HEK293T (cell line): Measurements from ENCODE around the gene PTP4A2.
A peak's percentile ranks its signal among the peaks of the same experiment; 100 is the strongest.
"Not testable (repeated sequence)": the region's sequence is repeated elsewhere in the genome, so short reads cannot be mapped to it uniquely, and the experiment has no call there.

Source experiments
- CTCF ChIA-PET: fragments of 350-600 bp; formaldehyde crosslinking; extraction: SDS; loops from one replicate; lab custom pipeline; 2021; ENCODE audit warnings: antibody characterized with exemption, inconsistent platforms; lab: Yijun Ruan, JAX
- POLR2A ChIA-PET: fragments of 350-600 bp; formaldehyde crosslinking; extraction: SDS; loops from one replicate; lab custom pipeline; 2020; ENCODE audit warnings: antibody characterized with exemption, inconsistent platforms; lab: Yijun Ruan, JAX
- DNase-seq: peaks from one replicate; pipeline ENCODE4 v3.0.0; 2012; ENCODE audit warnings: mixed read lengths; ENCODE audit errors: extremely low spot score
- ARNT ChIP-seq: fragments of 450-650 bp; IDR thresholded peaks from 2 replicates; pipeline ENCODE4 v1.6.1; 2017; ENCODE audit warnings: mild to moderate bottlenecking
- BHLHE40 ChIP-seq: fragments of 450-650 bp; IDR thresholded peaks from 2 replicates; pipeline ENCODE4 v1.6.1; 2016; ENCODE audit warnings: mild to moderate bottlenecking, moderate library complexity, borderline replicate concordance
- CTBP1 ChIP-seq: fragments of 450-650 bp; IDR thresholded peaks from 2 replicates; pipeline ENCODE4 v1.6.1; 2016; ENCODE audit warnings: borderline replicate concordance
- ELF4 ChIP-seq: fragments of 450-650 bp; IDR thresholded peaks from 2 replicates; pipeline ENCODE4 v1.6.1; 2017; ENCODE audit warnings: antibody characterized with exemption
- FOXA1 ChIP-seq: fragments of 450-650 bp; IDR thresholded peaks from 2 replicates; pipeline ENCODE4 v1.6.1; 2016; ENCODE audit warnings: mild to moderate bottlenecking
- FOXK2 ChIP-seq: fragments of 450-650 bp; IDR thresholded peaks from 2 replicates; pipeline ENCODE4 v1.6.1; 2016; ENCODE audit warnings: mild to moderate bottlenecking
- FOXM1 ChIP-seq: fragments of 450-650 bp; IDR thresholded peaks from 2 replicates; pipeline ENCODE4 v1.6.1; 2017; ENCODE audit warnings: mild to moderate bottlenecking, borderline replicate concordance
- HDGF ChIP-seq: fragments of 450-650 bp; IDR thresholded peaks from 2 replicates; pipeline ENCODE4 v1.6.1; 2017; ENCODE audit warnings: antibody characterized with exemption, borderline replicate concordance
- L3MBTL2 ChIP-seq: fragments of 450-650 bp; conservative IDR thresholded peaks from 2 replicates; pipeline ENCODE4 v1.6.1; 2016; ENCODE audit warnings: mild to moderate bottlenecking
- LEF1 ChIP-seq: fragments of 450-650 bp; IDR thresholded peaks from 2 replicates; pipeline ENCODE4 v1.6.1; 2017; ENCODE audit warnings: mild to moderate bottlenecking, borderline replicate concordance
- NFRKB ChIP-seq: fragments of 450-650 bp; IDR thresholded peaks from 2 replicates; pipeline ENCODE4 v1.6.1; 2016; ENCODE audit warnings: mild to moderate bottlenecking, moderate library complexity
- SP1 ChIP-seq: fragments of 450-650 bp; IDR thresholded peaks from 2 replicates; pipeline ENCODE4 v1.6.1; 2017
- SUZ12 ChIP-seq: fragments of 450-650 bp; IDR thresholded peaks from 2 replicates; pipeline ENCODE4 v1.6.1; 2016; ENCODE audit warnings: mild to moderate bottlenecking
- TARDBP ChIP-seq: fragments of 450-650 bp; IDR thresholded peaks from 2 replicates; pipeline ENCODE4 v1.6.1; 2016
- ZNF384 ChIP-seq: fragments of 450-650 bp; IDR thresholded peaks from 2 replicates; pipeline ENCODE4 v1.6.1; 2016
- TF ChIP-seq, protein P1 (sequence below): fragments of 450-650 bp; IDR thresholded peaks from 2 replicates; pipeline ENCODE4 v1.6.1; 2016

PTP4A2 gene

DNA sequence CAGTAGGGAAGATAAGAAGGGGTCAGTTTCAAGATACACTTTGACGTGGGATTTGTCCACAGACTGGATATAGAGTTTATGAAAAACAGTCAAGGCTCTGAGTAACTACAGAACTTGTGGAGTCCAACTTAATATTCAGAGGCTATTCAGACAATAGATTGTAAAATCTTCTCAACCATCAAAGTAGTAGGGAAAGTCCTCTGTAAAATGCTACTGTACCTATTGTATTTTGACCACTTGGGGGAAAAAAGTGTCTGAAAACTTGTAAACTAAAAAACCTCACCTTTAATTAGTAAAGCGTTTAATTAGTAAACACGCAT is 10.5 kb downstream of the PTP4A2 start:
- POLR2A ChIA-PET = no interaction called here
- TF ChIP-seq FOXK2 = no peak
- CTCF ChIA-PET = interaction anchor here (1.2 kb wide), 1 partner anchor 34 kb away, joined by 3 read pairs; no protein-coding TSS in a partner anchor
- DNase-seq = no peak

GRCh38 chr1:31926853-31927660 is 11.1 kb downstream of the PTP4A2 start:
- ChIA-PET POLR2A (interaction anchor here (0.6 to 1.2 kb wide), 2 partner anchors 9 to 10 kb away, joined by 3 to 5 read pairs; no protein-coding TSS in a partner anchor), CTCF (interaction anchor here (0.7 to 1.2 kb wide), 2 partner anchors 34 to 111 kb away, joined by 3 read pairs; partner anchors contain the start of gene SPOCD1)
- DNase-seq = no peak
- TF ChIP-seq HDGF = no peak

DNA sequence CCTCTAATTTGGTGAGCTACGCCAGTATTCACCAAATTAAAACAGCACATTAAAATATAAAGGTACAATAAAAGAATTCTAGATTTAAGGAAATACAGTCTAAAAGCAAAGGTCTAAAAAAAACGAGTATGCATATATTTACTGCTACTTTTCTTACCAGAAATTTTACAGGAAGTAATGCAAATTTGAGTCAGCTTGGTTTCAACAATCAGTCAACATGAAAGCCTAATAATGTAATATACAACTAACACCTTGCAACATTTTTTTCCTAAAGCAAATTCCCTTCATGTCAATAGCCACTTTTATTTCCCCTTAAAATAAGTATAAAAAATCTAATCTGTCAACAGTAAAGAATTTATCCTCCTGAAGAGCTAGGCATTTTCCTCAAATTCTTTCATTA is 11.9 kb downstream of the PTP4A2 start:
- TF ChIP-seq FOXA1 = no peak
- no peak for TF ChIP-seq LEF1
- POLR2A ChIA-PET = interaction anchor here (1.2 kb wide), 2 partner anchors 11 to 12 kb away, joined by 3 to 5 read pairs; partner anchors contain the start of gene PTP4A2
- CTCF ChIA-PET = interaction anchor here (0.7 to 1.2 kb wide), 2 partner anchors 35 to 111 kb away, joined by 3 read pairs; partner anchors contain the start of gene SPOCD1
- DNase-seq = no peak

DNA sequence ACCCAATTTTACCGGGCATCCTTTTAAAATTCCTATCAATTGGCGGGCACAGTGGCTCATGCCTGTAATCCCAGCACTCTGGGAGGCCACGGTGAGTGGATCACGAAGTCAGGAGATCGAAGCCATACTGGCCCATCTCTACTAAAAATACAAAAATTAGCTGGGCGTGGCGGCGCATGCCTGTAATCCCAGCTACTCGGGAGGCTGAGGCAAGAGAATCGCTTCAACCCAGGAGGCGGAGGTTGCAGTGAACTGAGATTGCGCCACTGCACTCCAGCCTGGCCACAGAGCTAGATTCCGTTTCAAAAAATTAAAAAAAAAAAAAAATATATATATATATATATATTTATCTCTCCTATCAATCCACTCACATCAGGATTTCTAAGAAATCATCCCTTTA is 12.3 kb downstream of the PTP4A2 start:
- not testable (repeated sequence) for DNase-seq
- ChIA-PET POLR2A (interaction anchor here (1.2 kb wide), 2 partner anchors 11 to 13 kb away, joined by 3 to 5 read pairs; partner anchors contain the start of gene PTP4A2), CTCF (interaction anchor here (0.7 kb wide), 1 partner anchor 15 kb away, joined by 3 read pairs; no protein-coding TSS in a partner anchor)

DNA sequence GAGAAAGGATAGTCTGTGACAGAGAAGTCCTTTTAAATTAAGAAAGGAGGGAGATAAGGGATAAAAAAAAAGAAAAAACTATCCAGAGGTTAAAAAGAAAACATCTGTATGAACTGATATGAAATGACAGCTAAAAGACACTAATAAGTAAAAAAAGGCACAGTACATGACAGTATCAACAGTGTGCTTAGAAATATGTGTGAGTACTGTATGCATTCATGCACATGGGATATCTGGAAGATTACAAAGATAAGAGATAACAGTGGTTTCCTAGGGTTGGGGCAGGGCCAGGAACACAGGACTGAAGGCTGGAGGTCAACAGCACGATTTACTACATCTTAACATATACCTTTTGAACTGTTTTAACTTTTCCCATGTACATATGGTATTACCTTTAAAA is 13.3 kb downstream of the PTP4A2 start:
- TF ChIP-seq FOXM1 = no peak
- TF ChIP-seq LEF1 = no peak
- TF ChIP-seq TARDBP = no peak
- TF ChIP-seq ZNF384 = 0 out of 2 replicates have a peak, but pooled peaks have one; percentile 9
- ChIA-PET CTCF (interaction anchor here (0.6 to 0.7 kb wide), 3 partner anchors 8 to 50 kb away, joined by 3 read pairs; no protein-coding TSS in a partner anchor), POLR2A (no interaction called here)
- no peak for DNase-seq

DNA sequence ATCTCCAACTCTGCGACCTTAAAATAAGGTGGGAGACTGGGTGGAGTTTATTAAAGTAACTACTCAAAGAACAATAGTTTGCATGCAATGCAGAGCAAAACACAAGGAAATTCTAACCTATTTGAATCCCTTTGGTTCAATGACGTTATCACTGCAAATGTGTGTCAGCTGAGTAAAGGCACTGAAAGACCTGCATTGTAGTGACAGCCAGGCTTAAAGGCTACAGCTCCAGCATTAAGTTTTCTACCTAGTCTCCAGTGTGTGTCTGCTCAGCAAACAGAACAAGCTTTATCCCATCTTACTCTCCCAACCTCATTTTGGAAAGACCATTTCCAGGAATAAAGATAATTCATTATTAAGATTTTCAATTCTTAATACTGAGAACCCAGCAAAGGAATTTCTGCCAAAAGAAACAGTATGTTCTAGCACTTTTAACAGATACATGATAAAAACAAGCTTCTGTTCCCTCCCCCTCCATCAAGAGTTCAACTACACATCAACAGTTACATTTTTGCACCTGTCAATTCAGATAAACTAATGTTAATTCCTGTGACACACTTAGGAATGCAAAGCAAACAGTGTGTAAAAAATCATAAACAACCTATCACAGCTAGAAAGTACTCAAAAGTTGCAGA is 14.2 kb downstream of the PTP4A2 start:
- CTCF ChIA-PET = interaction anchor here (0.6 kb wide), 1 partner anchor 9 kb away, joined by 3 read pairs; no protein-coding TSS in a partner anchor
- DNase-seq = no peak
- POLR2A ChIA-PET = interaction anchor here (0.7 kb wide), 1 partner anchor 11 kb away, joined by 4 read pairs; no protein-coding TSS in a partner anchor
- TF ChIP-seq BHLHE40 = no peak
- TF ChIP-seq HDGF = no peak
- TF ChIP-seq TARDBP = no peak
- TF ChIP-seq FOXA1 = no peak
- no peak for TF ChIP-seq SP1
- TF ChIP-seq, protein P1, sequence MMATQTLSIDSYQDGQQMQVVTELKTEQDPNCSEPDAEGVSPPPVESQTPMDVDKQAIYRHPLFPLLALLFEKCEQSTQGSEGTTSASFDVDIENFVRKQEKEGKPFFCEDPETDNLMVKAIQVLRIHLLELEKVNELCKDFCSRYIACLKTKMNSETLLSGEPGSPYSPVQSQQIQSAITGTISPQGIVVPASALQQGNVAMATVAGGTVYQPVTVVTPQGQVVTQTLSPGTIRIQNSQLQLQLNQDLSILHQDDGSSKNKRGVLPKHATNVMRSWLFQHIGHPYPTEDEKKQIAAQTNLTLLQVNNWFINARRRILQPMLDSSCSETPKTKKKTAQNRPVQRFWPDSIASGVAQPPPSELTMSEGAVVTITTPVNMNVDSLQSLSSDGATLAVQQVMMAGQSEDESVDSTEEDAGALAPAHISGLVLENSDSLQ = no peak
- TF ChIP-seq FOXK2 = no peak
- no peak for TF ChIP-seq LEF1
- no peak for TF ChIP-seq NFRKB
- no peak for TF ChIP-seq SUZ12
- TF ChIP-seq L3MBTL2 = no peak
- no peak for TF ChIP-seq CTBP1
- no peak for TF ChIP-seq ELF4
- no peak for TF ChIP-seq FOXM1
- TF ChIP-seq ARNT = no peak
- TF ChIP-seq ZNF384 = no peak

DNA sequence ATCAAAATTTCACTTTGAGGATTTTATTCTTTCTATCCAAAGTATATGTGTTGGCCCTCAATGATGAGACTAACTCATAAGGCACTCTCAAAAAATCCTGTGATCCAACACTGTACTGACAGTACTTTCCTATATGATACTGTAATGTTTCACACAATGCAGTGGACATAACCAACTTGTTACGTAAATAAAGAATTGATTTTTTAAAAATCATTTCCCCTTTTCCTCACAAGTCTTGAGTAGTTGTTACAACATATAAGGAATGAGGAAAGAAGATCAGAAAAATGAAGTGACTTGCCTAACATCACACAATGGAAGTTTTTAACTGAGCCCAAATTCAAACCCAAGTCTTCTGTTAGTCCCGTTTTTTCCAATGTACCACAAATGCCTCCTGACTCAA is 17.2 kb downstream of the PTP4A2 start:
- DNase-seq = no peak
- no peak for TF ChIP-seq ZNF384
- TF ChIP-seq SP1 = no peak
- no peak for TF ChIP-seq ARNT
- TF ChIP-seq TARDBP = no peak
- CTCF ChIA-PET = no interaction called here
- POLR2A ChIA-PET = no interaction called here

GRCh38 chr1:31919591-31919990 is 18.6 kb downstream of the PTP4A2 start:
- CTCF ChIA-PET = no interaction called here
- POLR2A ChIA-PET = interaction anchor here (0.7 kb wide), 1 partner anchor 241 kb away, joined by 3 read pairs; no protein-coding TSS in a partner anchor

More at GRCh38 chr1:31919591-31919990, 18.6 kb downstream of the PTP4A2 start:
- no peak for TF ChIP-seq SP1
- no peak for TF ChIP-seq L3MBTL2
- no peak for TF ChIP-seq FOXK2
- TF ChIP-seq, protein P1 = no peak
- no peak for TF ChIP-seq FOXM1
- TF ChIP-seq NFRKB = no peak
- TF ChIP-seq FOXA1 = no peak
- TF ChIP-seq ZNF384 = no peak
- no peak for TF ChIP-seq ELF4
- TF ChIP-seq HDGF = no peak
- DNase-seq = no peak
